Fibroblast of skin of back (primary cell): ENCODE measurements around the gene FAM117A.

Experiments used
- DNase-seq: peaks from one replicate; pipeline ENCODE4 v3.0.0-alpha.2; 2013

FAM117A gene

GRCh38 chr17:49707246-49707607 lies 56.7 kb downstream of the FAM117A start:
- DNase-seq = no peak

GRCh38 chr17:49705254-49705653 lies 58.7 kb downstream of the FAM117A start:
- no peak for DNase-seq

GRCh38 chr17:49703557-49704277 lies 60.2 kb downstream of the FAM117A start:
- peak; percentile 29 for DNase-seq

GRCh38 chr17:49700960-49701359 lies 63.0 kb downstream of the FAM117A start:
- no peak for DNase-seq

GRCh38 chr17:49699966-49700575 lies 63.9 kb downstream of the FAM117A start:
- no peak for DNase-seq

- DNase-seq = no peak
Observed at GRCh38 chr17:49698005-49698404, 65.9 kb downstream of the FAM117A start.

- no peak for DNase-seq
Observed at GRCh38 chr17:49696233-49696761, 67.6 kb downstream of the FAM117A start.

- DNase-seq = no peak
Observed at GRCh38 chr17:49695698-49696232, 68.2 kb downstream of the FAM117A start.

GRCh38 chr17:49694847-49695697 lies 68.9 kb downstream of the FAM117A start:
- no peak for DNase-seq

GRCh38 chr17:49692751-49693150 lies 71.2 kb downstream of the FAM117A start:
- DNase-seq = no peak

GRCh38 chr17:49691677-49692191 lies 72.2 kb downstream of the FAM117A start:
- no peak for DNase-seq

- peak; percentile 64 for DNase-seq
Observed at GRCh38 chr17:49691086-49691676, 72.8 kb downstream of the FAM117A start.

GRCh38 chr17:49690256-49690655 lies 73.7 kb downstream of the FAM117A start:
- no peak for DNase-seq

GRCh38 chr17:49688848-49689247 lies 75.1 kb downstream of the FAM117A start:
- no peak for DNase-seq

GRCh38 chr17:49687878-49688491 lies 75.9 kb downstream of the FAM117A start:
- DNase-seq = peak; percentile 73

- DNase-seq = no peak
Observed at GRCh38 chr17:49681106-49681979, 82.6 kb downstream of the FAM117A start.

- no peak for DNase-seq
Observed at GRCh38 chr17:49680314-49680713, 83.6 kb downstream of the FAM117A start.

GRCh38 chr17:49677933-49678847 lies 85.7 kb downstream of the FAM117A start, which contains the start of gene SPOP:
Gene SPOP (minus strand): TSS chr17:49678097. CDS start chr17:49622810, 55,287 bp downstream.
- DNase-seq = peak; percentile 99

- DNase-seq = peak; percentile 91
Observed at GRCh38 chr17:49677134-49677932, 86.6 kb downstream of the FAM117A start.
